Caco-2 (cell line): ENCODE results near the gene SPATA32. TPM values are rescaled to one million over a fixed set of nuclear protein-coding genes. Genes with fewer than 3 reads are reported as not detected.
A peak's percentile ranks its signal among the peaks of the same experiment; 100 is the strongest.

Experiments used
- BruUV-seq: library from RNA; stranded (reverse); fragments of 400-500 nt; replicated peaks from 2 replicates; lab custom pipeline; 2021; lab: Mats Ljungman, UMichigan
- CTCF ChIA-PET: fragments of 300-600 bp; sonication (Branson Sonifier 250); formaldehyde crosslinking; loops from one replicate; lab custom pipeline; 2022; ENCODE audit warnings: antibody characterized with exemption; lab: Charles Lee
- POLR2A ChIA-PET: fragments of 300-600 bp; sonication (Branson Sonifier 250); formaldehyde crosslinking; loops from one replicate; lab custom pipeline; 2022; ENCODE audit warnings: antibody characterized with exemption; lab: Charles Lee
- DNase-seq, 2 experiments: peaks; one replicate each; pipeline versions ENCODE4 v3.0.0 to v3.0.0-alpha.2; 2020 to 2022
- H3K27me3 ChIP-seq: replicated peaks from 2 replicates; pipeline ENCODE4 v1.6.0; 2011; ENCODE audit warnings: low read length; ENCODE audit not compliant: control insufficient read depth, insufficient read depth
- H3K36me3 ChIP-seq: 2 replicates; pipeline ENCODE4 v1.5.1; 2011; ENCODE audit warnings: low read length; ENCODE audit not compliant: control insufficient read depth, insufficient read depth
- H3K4me1 ChIP-seq: fragments of 250-450 bp; sonication (Bioruptor Pico); 2 replicates; pipeline ENCODE4 v1.5.1; 2020; ENCODE audit warnings: mild to moderate bottlenecking
- H3K4me3 ChIP-seq: 2 replicates; pipeline ENCODE4 v1.5.1; 2011; ENCODE audit warnings: low read depth, mild to moderate bottlenecking, control low read depth, low read length
- H3K9me3 ChIP-seq: fragments of 250-450 bp; sonication (Bioruptor Pico); 2 replicates; pipeline ENCODE4 v1.5.1; 2020; ENCODE audit warnings: mild to moderate bottlenecking, moderate library complexity
- H3K27ac Mint-ChIP-seq: one replicate; pipeline ENCODE4 v1.8.0; 2022; ENCODE audit warnings: mixed read lengths; ENCODE audit not compliant: unreplicated experiment
- H3K27me3 Mint-ChIP-seq: one replicate; pipeline ENCODE4 v1.8.0; 2022; ENCODE audit warnings: mixed read lengths; ENCODE audit not compliant: insufficient read depth, unreplicated experiment
- H3K36me3 Mint-ChIP-seq: one replicate; pipeline ENCODE4 v1.8.0; 2022; ENCODE audit warnings: mild to moderate bottlenecking, mixed read lengths; ENCODE audit not compliant: insufficient read depth, unreplicated experiment
- H3K4me1 Mint-ChIP-seq: one replicate; pipeline ENCODE4 v1.8.0; 2022; ENCODE audit warnings: low read depth, mixed read lengths; ENCODE audit not compliant: unreplicated experiment
- H3K4me3 Mint-ChIP-seq: one replicate; pipeline ENCODE4 v1.8.0; 2022; ENCODE audit warnings: mild to moderate bottlenecking, moderate library complexity, mixed read lengths; ENCODE audit not compliant: unreplicated experiment
- H3K9me3 Mint-ChIP-seq: one replicate; pipeline ENCODE4 v1.8.0; 2022; ENCODE audit warnings: mixed read lengths; ENCODE audit not compliant: unreplicated experiment
- intact Hi-C: fragments of 100-400 bp; cut with micrococcal nuclease; formaldehyde crosslinking; loops from one replicate; pipeline ENCODE4 v1.10.0; 2022; ENCODE audit not compliant: unreplicated experiment
- total RNA-seq: library from RNA; stranded (reverse); gene quantifications from 2 replicates; pipeline ENCODE4 v1.2.3, GENCODE V29; 2022
- TF ChIP-seq, protein P1 (sequence below), 2 experiments: fragments of 200-600 bp in 1 of 2; IDR thresholded peaks; 1 replicate in 1 of 2; 2 replicates in 1 of 2; pipeline versions ENCODE4 v1.5.1 to v1.8.0; 2011 to 2022; ENCODE audit warnings: antibody characterized with exemption in 1 of 2, control low read depth in 1 of 2, inconsistent platforms in 1 of 2, low read depth in 1 of 2, low read length in 1 of 2, mild to moderate bottlenecking in 1 of 2, moderate library complexity in 1 of 2; ENCODE audit not compliant: insufficient read depth in 1 of 2, severe bottlenecking in 1 of 2, unreplicated experiment in 1 of 2

Gene SPATA32
- total RNA-seq, 1 experiment from 2014 or later: not detected

DNA sequence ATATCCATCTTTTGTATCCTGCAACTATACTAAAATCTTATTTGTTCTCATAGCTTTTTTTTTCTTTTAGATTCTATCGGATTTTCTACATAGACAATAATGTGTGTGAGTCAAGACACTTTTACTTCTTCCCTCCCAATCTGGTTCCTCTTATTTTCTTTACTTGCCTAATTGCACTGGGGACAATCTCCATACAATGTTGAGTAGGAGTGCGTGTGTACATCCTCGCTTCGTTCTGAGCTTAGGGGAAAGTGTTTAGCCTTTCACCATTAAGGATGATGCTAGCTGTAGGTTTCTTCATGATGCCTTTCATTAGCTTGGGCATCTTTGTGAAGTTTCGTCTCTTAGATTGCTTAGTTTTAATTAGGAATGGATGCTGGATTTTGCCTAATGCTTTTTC is 2.9 kb downstream of the SPATA32 start:
- Histone ChIP-seq H3K27me3 (no peaks in the 10 kb centered on the region), H3K9me3 (no peaks in the 10 kb centered on the region), H3K4me3 (no peak overlapping the region), H3K4me1 (no peaks in the 10 kb centered on the region), H3K36me3 (no peaks in the 10 kb centered on the region)
- CTCF ChIA-PET: interaction anchor here (0.8 to 1.3 kb wide), 2 partner anchors 18 to 123 kb away, joined by 3 to 4 read pairs; partner anchors contain the start of gene ACBD4
- intact Hi-C loops: no loop called here
- POLR2A ChIA-PET: no interaction called here
- no peak for DNase-seq
- Mint-ChIP-seq H3K27ac (no peak overlapping the region), H3K36me3 (peaks cover 11% of the 10 kb centered on the region), H3K4me1 (no peaks in the 10 kb centered on the region), H3K9me3 (no peaks in the 10 kb centered on the region), H3K4me3 (no peak overlapping the region), H3K27me3 (no peaks in the 10 kb centered on the region)
- BruUV-seq: no TSS peak
- TF ChIP-seq, protein P1, sequence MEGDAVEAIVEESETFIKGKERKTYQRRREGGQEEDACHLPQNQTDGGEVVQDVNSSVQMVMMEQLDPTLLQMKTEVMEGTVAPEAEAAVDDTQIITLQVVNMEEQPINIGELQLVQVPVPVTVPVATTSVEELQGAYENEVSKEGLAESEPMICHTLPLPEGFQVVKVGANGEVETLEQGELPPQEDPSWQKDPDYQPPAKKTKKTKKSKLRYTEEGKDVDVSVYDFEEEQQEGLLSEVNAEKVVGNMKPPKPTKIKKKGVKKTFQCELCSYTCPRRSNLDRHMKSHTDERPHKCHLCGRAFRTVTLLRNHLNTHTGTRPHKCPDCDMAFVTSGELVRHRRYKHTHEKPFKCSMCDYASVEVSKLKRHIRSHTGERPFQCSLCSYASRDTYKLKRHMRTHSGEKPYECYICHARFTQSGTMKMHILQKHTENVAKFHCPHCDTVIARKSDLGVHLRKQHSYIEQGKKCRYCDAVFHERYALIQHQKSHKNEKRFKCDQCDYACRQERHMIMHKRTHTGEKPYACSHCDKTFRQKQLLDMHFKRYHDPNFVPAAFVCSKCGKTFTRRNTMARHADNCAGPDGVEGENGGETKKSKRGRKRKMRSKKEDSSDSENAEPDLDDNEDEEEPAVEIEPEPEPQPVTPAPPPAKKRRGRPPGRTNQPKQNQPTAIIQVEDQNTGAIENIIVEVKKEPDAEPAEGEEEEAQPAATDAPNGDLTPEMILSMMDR (IDR thresholded peaks at IDR 0.05; ENCODE audit: insufficient read depth in 1 of 2, low read depth in 1 of 2, low read length in 1 of 2, severe bottlenecking in 1 of 2, unreplicated experiment in 1 of 2): no peak

DNA sequence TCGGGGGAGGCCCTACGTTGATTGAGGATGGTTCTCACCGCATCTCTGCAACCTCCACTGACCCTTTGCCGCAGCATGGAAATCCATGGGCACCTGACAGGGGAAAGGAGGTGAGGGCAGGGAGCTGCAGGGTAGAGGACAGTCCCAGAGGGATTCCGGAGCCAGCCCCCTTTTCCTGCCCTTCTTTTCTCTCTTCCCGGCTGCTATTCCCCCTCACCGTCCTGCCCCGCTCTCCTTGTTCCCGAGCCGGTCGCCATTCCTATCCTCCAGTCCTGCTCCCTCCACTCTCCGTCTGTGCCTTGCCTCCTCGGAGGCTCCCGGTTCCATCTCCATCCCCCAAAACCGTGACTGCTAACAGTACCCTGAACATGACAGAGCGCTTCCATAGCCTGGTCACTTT is 4.8 kb downstream of the SPATA32 start:
- no TSS peak for BruUV-seq
- Histone ChIP-seq H3K9me3 (no peaks in the 10 kb centered on the region), H3K4me3 (no peak overlapping the region), H3K36me3 (no peaks in the 10 kb centered on the region), H3K4me1 (no peaks in the 10 kb centered on the region), H3K27me3 (no peaks in the 10 kb centered on the region)
- H3K27me3 Mint-ChIP-seq: no peaks in the 10 kb centered on the region
- no peaks in the 10 kb centered on the region for H3K4me1 Mint-ChIP-seq
- no peak overlapping the region for H3K4me3 Mint-ChIP-seq
- ChIA-PET CTCF (interaction anchor here (0.6 to 2.5 kb wide), 2 partner anchors 10 to 108 kb away, joined by 3 to 7 read pairs; no protein-coding TSS in a partner anchor), POLR2A (no interaction called here)
- TF ChIP-seq, protein P1 (IDR thresholded peaks at IDR 0.05; ENCODE audit: insufficient read depth in 1 of 2, low read depth in 1 of 2, low read length in 1 of 2, severe bottlenecking in 1 of 2, unreplicated experiment in 1 of 2): no peak
- H3K36me3 Mint-ChIP-seq: peaks cover 4% of the 10 kb centered on the region
- H3K27ac Mint-ChIP-seq: no peak overlapping the region
- no peak for DNase-seq
- intact Hi-C loops: no loop called here
- H3K9me3 Mint-ChIP-seq: no peaks in the 10 kb centered on the region

DNA sequence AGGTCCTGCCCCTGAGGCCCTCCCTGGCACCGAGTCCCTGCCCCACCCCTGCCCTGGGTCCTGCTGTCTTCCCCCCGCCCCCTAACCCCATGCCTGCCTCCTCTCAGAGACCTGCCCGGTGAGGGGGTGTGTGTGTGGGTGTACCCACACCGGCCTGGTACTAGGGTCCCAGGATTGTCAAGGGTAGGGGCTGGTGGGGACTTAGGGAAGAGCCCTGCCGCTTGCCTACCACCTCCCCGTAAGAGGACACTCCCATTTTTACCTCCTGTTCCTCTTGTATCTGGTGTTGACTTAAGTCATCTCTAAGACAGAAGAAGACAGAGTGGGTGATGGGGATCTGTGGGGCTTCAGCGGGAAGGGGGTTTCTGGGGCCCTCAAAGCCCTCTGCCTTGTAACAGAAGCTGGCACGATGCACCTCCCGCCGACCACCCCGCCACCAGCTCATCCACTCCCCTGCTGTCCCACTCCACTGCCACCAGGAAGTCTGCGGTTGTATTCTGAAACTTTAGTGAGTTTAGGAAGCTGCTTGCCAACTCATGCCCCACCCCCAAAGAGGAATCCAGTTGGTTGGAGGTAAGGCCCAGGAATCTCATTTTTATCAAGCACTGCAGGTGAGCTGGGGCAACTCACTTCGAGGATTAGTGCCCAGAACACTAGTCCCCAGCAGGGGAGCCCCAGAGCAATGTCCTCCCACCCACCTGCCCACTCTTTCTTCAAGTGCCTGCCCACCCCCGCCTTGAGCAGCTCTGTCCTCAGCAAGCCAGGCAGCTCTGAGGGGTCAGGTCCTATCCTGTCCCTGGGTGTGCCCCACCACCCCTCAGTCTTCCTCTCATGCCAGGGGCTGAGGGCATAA is 5.6 kb downstream of the SPATA32 start:
- Mint-ChIP-seq H3K4me1 (no peaks in the 10 kb centered on the region), H3K4me3 (no peak overlapping the region), H3K27me3 (no peaks in the 10 kb centered on the region), H3K27ac (no peak overlapping the region), H3K9me3 (no peaks in the 10 kb centered on the region), H3K36me3 (peaks cover 4% of the 10 kb centered on the region)
- no peaks in the 10 kb centered on the region for H3K27me3 ChIP-seq
- H3K36me3 ChIP-seq: no peaks in the 10 kb centered on the region; the same call in 1 of the 2 replicates
- no TSS peak for BruUV-seq
- ChIA-PET CTCF (interaction anchor here (0.7 to 2.5 kb wide), 2 partner anchors 9 to 52 kb away, joined by 3 to 7 read pairs; no protein-coding TSS in a partner anchor), POLR2A (no interaction called here)
- no peaks in the 10 kb centered on the region for H3K4me1 ChIP-seq
- intact Hi-C loops: no loop called here
- TF ChIP-seq, protein P1 (IDR thresholded peaks at IDR 0.05; ENCODE audit: insufficient read depth in 1 of 2, low read depth in 1 of 2, low read length in 1 of 2, severe bottlenecking in 1 of 2, unreplicated experiment in 1 of 2): peak in 1 of 2 experiments; percentile 13
- no peak overlapping the region for H3K4me3 ChIP-seq
- DNase-seq: no peak
- no peaks in the 10 kb centered on the region for H3K9me3 ChIP-seq
